BLaER1 (cell line): ENCODE measurements around the gene AANAT.

Source experiments
- H3K27ac ChIP-seq: shearing (Covaris generic); formaldehyde crosslinking; 2 replicates; pipeline ENCODE4 v1.8.1; 2022
- H3K27me3 ChIP-seq: shearing (Covaris generic); formaldehyde crosslinking; 2 replicates; pipeline ENCODE4 v1.8.1; 2022
- H3K36me3 ChIP-seq: shearing (Covaris generic); formaldehyde crosslinking; 2 replicates; pipeline ENCODE4 v1.8.1; 2022
- H3K4me1 ChIP-seq: shearing (Covaris generic); formaldehyde crosslinking; 2 replicates; pipeline ENCODE4 v1.8.1; 2022
- H3K4me2 ChIP-seq: shearing (Covaris generic); formaldehyde crosslinking; 2 replicates; pipeline ENCODE4 v1.8.1; 2022
- H3K4me3 ChIP-seq: shearing (Covaris generic); formaldehyde crosslinking; 2 replicates; pipeline ENCODE4 v1.8.1; 2022
- H3K9ac ChIP-seq: shearing (Covaris generic); formaldehyde crosslinking; 2 replicates; pipeline ENCODE4 v1.8.1; 2022
- H3K9me3 ChIP-seq: shearing (Covaris generic); formaldehyde crosslinking; 2 replicates; pipeline ENCODE4 v1.8.1; 2022
- H4K20me1 ChIP-seq: shearing (Covaris generic); formaldehyde crosslinking; 2 replicates; pipeline ENCODE4 v1.8.1; 2022
- Cebpa-rat ChIP-seq: shearing (Covaris generic); IDR thresholded peaks from 2 replicates; pipeline ENCODE4 v1.8.1; 2022

The AANAT gene

GRCh38 chr17:76467366-76467765 is at the start of gene AANAT:
AANAT (plus strand) TSS chr17:76467603; CDS start chr17:76468747, 1,144 bp downstream.
- no peak within 1 kb of the TSS for H3K27ac ChIP-seq
- H3K9me3 ChIP-seq: no peaks in the 10 kb centered on the region
- H3K4me1 ChIP-seq: peaks cover 47% of the 10 kb centered on the region
- peak within 1 kb of the TSS; percentile 58 for H3K4me2 ChIP-seq
- H3K27me3 ChIP-seq: no peaks in the 10 kb centered on the region
- H4K20me1 ChIP-seq: no peaks in the 10 kb centered on the region
- 0 out of 2 replicates have a peak within 1 kb of the TSS, but pooled peaks have one; percentile 15 for H3K9ac ChIP-seq
- no peak within 1 kb of the TSS for H3K4me3 ChIP-seq
- no peak for TF ChIP-seq Cebpa-rat
- H3K36me3 ChIP-seq: peaks cover 29% of the 10 kb centered on the region

DNA sequence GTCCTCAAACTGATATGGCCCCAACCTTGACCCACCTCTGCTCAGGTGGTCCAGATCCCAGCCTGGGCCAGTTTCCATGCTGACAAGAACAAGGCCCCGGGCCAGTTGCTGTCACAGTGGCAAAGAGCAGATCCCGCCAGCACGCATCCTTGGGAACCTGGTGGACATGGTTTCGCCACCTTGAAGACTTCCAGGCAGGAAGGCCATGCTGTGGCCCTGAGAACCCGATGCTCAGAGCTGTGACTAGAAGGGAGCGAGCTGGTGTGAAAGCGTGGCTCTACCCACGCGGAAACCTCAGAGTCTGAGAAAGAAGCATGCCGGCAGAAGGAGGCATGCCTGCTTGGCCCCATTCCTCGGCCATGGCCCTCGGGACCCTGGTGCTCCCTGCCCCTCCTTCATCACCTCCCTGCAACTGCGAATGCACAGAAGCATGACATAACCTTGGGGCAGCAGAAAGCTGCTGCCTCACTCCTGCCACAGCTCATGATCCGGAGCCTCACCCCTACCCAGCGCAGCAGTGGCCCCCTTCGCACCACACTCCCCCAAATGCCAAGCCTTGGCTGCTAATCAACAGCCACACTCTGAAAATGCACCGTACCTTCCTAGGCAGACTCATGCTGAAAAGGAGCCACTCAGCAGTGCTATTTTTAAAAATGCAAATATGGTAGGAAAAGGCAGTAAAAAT is 47.7 kb upstream of the AANAT start:
- Histone ChIP-seq H3K27me3 (no peaks in the 10 kb centered on the region), H3K4me3 (no peak overlapping the region), H3K4me1 (peaks cover 69% of the 10 kb centered on the region), H4K20me1 (peaks cover 84% of the 10 kb centered on the region), H3K27ac (peak overlapping the region; percentile 65), H3K9me3 (no peaks in the 10 kb centered on the region), H3K36me3 (peaks cover 53% of the 10 kb centered on the region), H3K4me2 (peak overlapping the region; percentile 81), H3K9ac (peak overlapping the region; percentile 42)
- no peak for TF ChIP-seq Cebpa-rat

- Histone ChIP-seq H3K27ac (peak overlapping the region; percentile 65), H3K9ac (peak overlapping the region; percentile 42), H3K36me3 (peaks cover 46% of the 10 kb centered on the region), H3K4me1 (peaks cover 69% of the 10 kb centered on the region), H3K9me3 (no peaks in the 10 kb centered on the region), H4K20me1 (peaks cover 76% of the 10 kb centered on the region), H3K27me3 (no peaks in the 10 kb centered on the region), H3K4me3 (no peak overlapping the region), H3K4me2 (peak overlapping the region; percentile 81)
- TF ChIP-seq Cebpa-rat: no peak
Observed at GRCh38 chr17:76420356-76421043, 46.9 kb upstream of the AANAT start.

DNA sequence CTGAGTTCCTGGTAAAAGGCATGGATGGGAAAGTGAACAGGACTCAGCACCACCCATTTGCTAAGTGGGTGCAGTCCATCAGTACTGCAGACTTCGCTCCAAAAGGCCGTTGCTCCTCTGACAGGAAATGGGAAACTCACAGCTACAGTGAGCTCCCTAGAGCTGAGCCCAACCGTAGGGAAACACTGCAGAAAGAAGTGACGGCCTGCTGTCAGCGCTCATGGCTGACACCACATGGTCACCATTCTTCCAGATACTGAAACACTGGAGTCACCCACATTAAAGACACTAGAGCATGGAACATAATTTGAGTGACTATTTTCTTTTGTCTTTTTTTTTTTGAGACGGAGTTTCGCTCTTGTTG is 46.4 kb upstream of the AANAT start:
- H3K4me1 ChIP-seq: peaks cover 69% of the 10 kb centered on the region

GRCh38 chr17:76422406-76422805 is 45.0 kb upstream of the AANAT start:
- TF ChIP-seq Cebpa-rat: no peak
- Histone ChIP-seq H3K4me3 (no peak overlapping the region), H3K9me3 (no peaks in the 10 kb centered on the region; the same call in 1 of the 2 replicates), H3K27me3 (no peaks in the 10 kb centered on the region), H3K4me1 (peaks cover 73% of the 10 kb centered on the region), H3K36me3 (peaks cover 32% of the 10 kb centered on the region), H3K9ac (no peak overlapping the region), H4K20me1 (peaks cover 72% of the 10 kb centered on the region), H3K27ac (peak overlapping the region; percentile 46; the same call in 1 of the 2 replicates), H3K4me2 (peak overlapping the region; percentile 40)

More for the DNA sequence above, 46.4 kb upstream of the AANAT start:
- peaks cover 75% of the 10 kb centered on the region for H4K20me1 ChIP-seq
- H3K27me3 ChIP-seq: no peaks in the 10 kb centered on the region
- no peaks in the 10 kb centered on the region for H3K9me3 ChIP-seq
- no peak overlapping the region for H3K4me3 ChIP-seq
- peak overlapping the region; percentile 81 for H3K4me2 ChIP-seq
- 0 out of 2 replicates have a peak overlapping the region, but pooled peaks have one; percentile 42 for H3K9ac ChIP-seq
- peak overlapping the region; percentile 65; the same call in 1 of the 2 replicates for H3K27ac ChIP-seq
- H3K36me3 ChIP-seq: peaks cover 46% of the 10 kb centered on the region
- TF ChIP-seq Cebpa-rat: no peak

GRCh38 chr17:76422860-76423259 is 44.5 kb upstream of the AANAT start:
- Histone ChIP-seq H4K20me1 (peaks cover 72% of the 10 kb centered on the region), H3K4me1 (peaks cover 73% of the 10 kb centered on the region), H3K4me3 (no peak overlapping the region), H3K27ac (peak overlapping the region; percentile 46; the same call in 1 of the 2 replicates), H3K9ac (no peak overlapping the region), H3K9me3 (no peaks in the 10 kb centered on the region; the same call in 1 of the 2 replicates), H3K4me2 (peak overlapping the region; percentile 40), H3K36me3 (peaks cover 27% of the 10 kb centered on the region), H3K27me3 (no peaks in the 10 kb centered on the region)
- no peak for TF ChIP-seq Cebpa-rat

GRCh38 chr17:76426853-76427252 is 40.5 kb upstream of the AANAT start:
- Histone ChIP-seq H3K9me3 (no peaks in the 10 kb centered on the region; the same call in 1 of the 2 replicates), H3K9ac (no peak overlapping the region), H3K27ac (no peak overlapping the region), H3K4me3 (no peak overlapping the region), H3K4me1 (peaks cover 52% of the 10 kb centered on the region), H3K27me3 (no peaks in the 10 kb centered on the region), H3K4me2 (peak overlapping the region; percentile 17; the same call in 1 of the 2 replicates), H4K20me1 (peaks cover 59% of the 10 kb centered on the region), H3K36me3 (peaks cover 16% of the 10 kb centered on the region)
- no peak for TF ChIP-seq Cebpa-rat

DNA sequence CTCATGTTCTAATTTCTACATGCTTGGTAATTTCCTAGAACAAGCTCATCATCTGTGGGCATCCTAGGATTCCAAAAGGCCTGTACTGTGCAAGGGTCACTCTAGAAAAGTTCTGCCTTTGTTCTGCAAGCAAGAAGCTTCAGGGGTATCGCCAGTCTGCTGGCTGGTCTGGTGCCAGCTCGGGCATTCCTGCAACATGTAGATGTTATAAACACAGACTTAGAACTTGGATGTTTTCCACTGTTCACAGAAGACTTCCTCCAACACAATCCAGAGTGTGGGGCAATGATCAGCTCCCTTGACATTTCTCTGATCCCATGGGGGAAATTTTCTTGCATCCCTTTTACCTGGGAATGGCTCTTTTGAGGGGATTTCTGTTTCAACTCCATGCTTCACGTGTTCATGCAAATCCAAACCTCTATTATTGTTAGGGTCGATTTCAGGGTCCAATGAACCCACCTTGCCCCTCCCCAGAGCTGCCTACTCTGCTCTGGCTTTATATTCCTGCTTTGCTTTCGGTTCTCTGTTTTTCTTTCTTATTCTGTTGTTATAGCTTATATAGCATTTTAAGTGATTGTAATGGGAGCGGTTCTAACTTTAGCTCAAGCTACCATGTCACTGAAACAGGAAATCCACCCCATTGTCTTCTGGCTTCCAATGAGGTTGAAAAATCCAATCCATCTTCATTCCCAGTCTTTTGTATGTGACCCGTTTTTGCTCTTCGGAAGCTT is 39.7 kb upstream of the AANAT start:
- H3K9me3 ChIP-seq: no peaks in the 10 kb centered on the region; the same call in 1 of the 2 replicates
- no peak overlapping the region for H3K4me3 ChIP-seq
- H4K20me1 ChIP-seq: peaks cover 59% of the 10 kb centered on the region
- H3K27ac ChIP-seq: no peak overlapping the region
- H3K4me2 ChIP-seq: peak overlapping the region; percentile 59
- no peak for TF ChIP-seq Cebpa-rat
- no peak overlapping the region for H3K9ac ChIP-seq
- H3K4me1 ChIP-seq: peaks cover 45% of the 10 kb centered on the region
- peaks cover 8% of the 10 kb centered on the region for H3K36me3 ChIP-seq
- H3K27me3 ChIP-seq: no peaks in the 10 kb centered on the region

DNA sequence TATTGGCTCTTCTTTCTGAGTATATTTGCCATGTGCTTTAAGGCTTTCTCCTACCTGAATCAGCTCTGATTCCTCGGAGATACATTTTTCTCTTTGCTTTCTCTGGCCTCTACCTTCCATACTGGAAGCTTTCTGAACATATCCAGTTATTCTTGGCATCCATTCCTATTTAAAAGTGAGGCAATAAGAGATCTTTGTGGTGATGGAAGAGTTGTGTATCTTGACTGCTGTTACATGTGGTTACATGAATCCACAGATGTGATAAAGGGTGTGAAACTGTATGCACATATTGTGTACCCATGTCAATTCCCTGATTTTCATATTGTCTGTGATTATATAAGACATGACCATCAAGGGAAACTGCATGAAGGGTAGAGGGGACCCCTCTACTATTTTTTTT is 38.9 kb upstream of the AANAT start:
- no peak for TF ChIP-seq Cebpa-rat
- Histone ChIP-seq H3K4me2 (peak overlapping the region; percentile 59), H3K9ac (no peak overlapping the region), H3K36me3 (no peaks in the 10 kb centered on the region; the same call in 1 of the 2 replicates), H3K9me3 (no peaks in the 10 kb centered on the region; the same call in 1 of the 2 replicates), H4K20me1 (peaks cover 56% of the 10 kb centered on the region), H3K27me3 (no peaks in the 10 kb centered on the region), H3K4me1 (peaks cover 41% of the 10 kb centered on the region), H3K27ac (no peak overlapping the region), H3K4me3 (no peak overlapping the region)
